ENCODE measurements around the gene SQSTM1.
"Not testable (repeated sequence)": the region's sequence is repeated elsewhere in the genome, so short reads cannot be mapped to it uniquely, and the experiment has no call there.

DNA sequence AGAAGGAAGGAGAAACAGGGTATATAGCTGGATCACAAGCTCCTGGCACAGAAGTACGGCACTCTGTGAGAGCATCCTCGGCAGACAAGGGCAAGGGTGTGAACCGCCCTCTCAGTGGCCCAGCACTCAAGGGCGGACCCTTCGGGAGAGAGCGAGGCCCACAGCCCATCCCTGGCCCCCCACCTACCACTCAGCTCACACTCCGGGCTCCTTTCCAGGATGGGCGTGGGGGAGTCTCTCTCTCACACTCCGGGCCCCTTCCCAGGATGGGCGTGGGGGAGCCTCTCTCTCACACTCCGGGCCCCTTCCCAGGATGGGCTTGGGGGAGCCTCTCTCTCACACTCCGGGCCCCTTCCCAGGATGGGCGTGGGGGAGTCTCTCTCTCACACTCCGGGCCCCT is 50.8 kb downstream of the SQSTM1 start:
- TF ChIP-seq, protein P1, sequence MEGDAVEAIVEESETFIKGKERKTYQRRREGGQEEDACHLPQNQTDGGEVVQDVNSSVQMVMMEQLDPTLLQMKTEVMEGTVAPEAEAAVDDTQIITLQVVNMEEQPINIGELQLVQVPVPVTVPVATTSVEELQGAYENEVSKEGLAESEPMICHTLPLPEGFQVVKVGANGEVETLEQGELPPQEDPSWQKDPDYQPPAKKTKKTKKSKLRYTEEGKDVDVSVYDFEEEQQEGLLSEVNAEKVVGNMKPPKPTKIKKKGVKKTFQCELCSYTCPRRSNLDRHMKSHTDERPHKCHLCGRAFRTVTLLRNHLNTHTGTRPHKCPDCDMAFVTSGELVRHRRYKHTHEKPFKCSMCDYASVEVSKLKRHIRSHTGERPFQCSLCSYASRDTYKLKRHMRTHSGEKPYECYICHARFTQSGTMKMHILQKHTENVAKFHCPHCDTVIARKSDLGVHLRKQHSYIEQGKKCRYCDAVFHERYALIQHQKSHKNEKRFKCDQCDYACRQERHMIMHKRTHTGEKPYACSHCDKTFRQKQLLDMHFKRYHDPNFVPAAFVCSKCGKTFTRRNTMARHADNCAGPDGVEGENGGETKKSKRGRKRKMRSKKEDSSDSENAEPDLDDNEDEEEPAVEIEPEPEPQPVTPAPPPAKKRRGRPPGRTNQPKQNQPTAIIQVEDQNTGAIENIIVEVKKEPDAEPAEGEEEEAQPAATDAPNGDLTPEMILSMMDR (IDR thresholded peaks at IDR 0.05) = not testable (repeated sequence)
- not testable (repeated sequence) for TF ChIP-seq POLR2A (IDR thresholded peaks at IDR 0.05)

Measured in esophagus squamous epithelium (tissue), 4 donors.